HepG2 (cell line): ENCODE measurements around the gene DPYD. TPM values are rescaled to one million over a fixed set of nuclear protein-coding genes. Genes with fewer than 3 reads are reported as not detected.

Source experiments
- ATAC-seq: fragments of 200-7000 bp; cut with Tn5 transposase; 3 replicates; pipeline ENCODE4 v1.9.1; 2020; ENCODE audit warnings: mild to moderate bottlenecking, moderate library complexity
- BruUV-seq: library from RNA; stranded (reverse); fragments of 400-500 nt; replicated peaks from 2 replicates; lab custom pipeline; 2021; lab: Mats Ljungman, UMichigan
- CTCF ChIA-PET: fragments of 300-600 bp; formaldehyde crosslinking; extraction: SDS; loops from one replicate; lab custom pipeline; 2021; ENCODE audit warnings: low total read pairs, inconsistent platforms, low intra/inter-chr PET ratio; lab: Yijun Ruan, JAX
- POLR2A ChIA-PET: fragments of 350-600 bp; sonication (Branson Sonifier 250); formaldehyde crosslinking; loops from one replicate; lab custom pipeline; 2020; ENCODE audit warnings: antibody characterized with exemption, inconsistent platforms; lab: Yijun Ruan, JAX
- DNase-seq: peaks from one replicate; pipeline ENCODE4 v3.0.0-alpha.2; 2015; ENCODE audit warnings: low spot score
- FAIRE-seq: peaks from 3 replicates; lab custom pipeline; 2011; peaks lifted over from hg19 to GRCh38; lab: Jason Lieb, UNC
- H2AFZ ChIP-seq: one replicate; pipeline ENCODE4 v1.6.1; 2011; ENCODE audit warnings: low read length, inconsistent platforms
- H3K27ac ChIP-seq: fragments of 300-600 bp; 3 replicates; pipeline ENCODE4 v1.8.0; 2011; ENCODE audit warnings: mixed run types, mild to moderate bottlenecking, mixed read lengths, low read length, inconsistent platforms; ENCODE audit not compliant: insufficient read depth; ENCODE audit errors: extremely low read length
- H3K27me3 ChIP-seq, 2 experiments: fragments of 200-600 bp in 1 of 2; 2 replicates in 1 of 2; 3 replicates in 1 of 2; pipeline versions ENCODE4 v1.6.0 to v1.8.0; 2011; ENCODE audit warnings: low read length in 2 of 2, mild to moderate bottlenecking in 2 of 2, moderate library complexity in 2 of 2, inconsistent platforms in 1 of 2; ENCODE audit not compliant: insufficient read depth in 2 of 2, control insufficient read depth in 1 of 2
- H3K36me3 ChIP-seq, 2 experiments: fragments of 200-600 bp in 1 of 2; replicated peaks in 1 of 2; 2 replicates in 1 of 2; 3 replicates in 1 of 2; pipeline versions ENCODE4 v1.5.1 to v1.8.0; 2011; ENCODE audit warnings: low read length in 2 of 2, inconsistent platforms in 1 of 2; ENCODE audit not compliant: insufficient read depth in 2 of 2, control insufficient read depth in 1 of 2
- H3K4me1 ChIP-seq: 2 replicates; pipeline ENCODE4 v1.5.1; 2012; ENCODE audit warnings: low read length, inconsistent platforms; ENCODE audit not compliant: insufficient read depth
- H3K4me2 ChIP-seq: 2 replicates; pipeline ENCODE4 v1.6.0; 2011; ENCODE audit warnings: low read depth, low read length, inconsistent platforms
- H3K4me3 ChIP-seq, 3 experiments: fragments of 200-600 bp in 1 of 3; sonication (generic), shearing (Covaris generic) in 1 of 3; replicated peaks in 1 of 3; 2 replicates each; pipeline ENCODE4 v1.5.1; 2011 to 2016; ENCODE audit warnings: low read length in 3 of 3, inconsistent platforms in 2 of 3, low read depth in 2 of 3, mild to moderate bottlenecking in 2 of 3, control low read depth in 1 of 3, mixed read lengths in 1 of 3; ENCODE audit not compliant: insufficient read depth in 1 of 3
- H3K79me2 ChIP-seq: one replicate; pipeline ENCODE4 v1.6.1; 2011; ENCODE audit warnings: low read length, inconsistent platforms; ENCODE audit not compliant: insufficient read depth
- H3K9ac ChIP-seq: 2 replicates; pipeline ENCODE4 v1.6.0; 2011; ENCODE audit warnings: mild to moderate bottlenecking, low read depth, low read length, inconsistent platforms; ENCODE audit not compliant: insufficient read depth
- H3K9me3 ChIP-seq: 2 replicates; pipeline ENCODE4 v1.5.1; 2012; ENCODE audit warnings: mild to moderate bottlenecking, low read length
- H4K20me1 ChIP-seq: 2 replicates; pipeline ENCODE4 v1.6.0; 2011; ENCODE audit warnings: inconsistent platforms, mild to moderate bottlenecking, low read length, moderate library complexity; ENCODE audit not compliant: insufficient read depth
- AFF4 ChIP-seq: sonication (generic); formaldehyde crosslinking; IDR thresholded peaks from 2 replicates; pipeline ENCODE4 v1.4.0; 2020; ENCODE audit warnings: missing genetic modification reagents
- IRX3 ChIP-seq: sonication (generic); formaldehyde crosslinking; IDR thresholded peaks from 2 replicates; pipeline ENCODE4 v1.8.1; 2023; ENCODE audit warnings: mild to moderate bottlenecking, low read depth, missing genetic modification reagents, borderline replicate concordance
- MXI1 ChIP-seq: IDR thresholded peaks from 3 replicates; pipeline ENCODE4 v1.6.1; 2012; ENCODE audit warnings: low read depth, low read length, inconsistent platforms, borderline replicate concordance
- NCOR1 ChIP-seq: fragments of 200-600 bp; sonication (generic); IDR thresholded peaks from 2 replicates; pipeline ENCODE4 v1.7.0; 2017; ENCODE audit warnings: antibody characterized with exemption, low read length, borderline replicate concordance
- PRPF4 ChIP-seq: fragments of 200-400 bp; formaldehyde crosslinking; IDR thresholded peaks from 2 replicates; pipeline ENCODE4 v1.6.1; 2016; ENCODE audit warnings: low read length, low read depth; ENCODE audit not compliant: poor library complexity, severe bottlenecking
- RBFOX2 ChIP-seq: fragments of 200-400 bp; formaldehyde crosslinking; IDR thresholded peaks from 2 replicates; pipeline ENCODE4 v1.6.1; 2017; ENCODE audit warnings: low read depth, mild to moderate bottlenecking, low read length
- TEF ChIP-seq: sonication (generic); formaldehyde crosslinking; IDR thresholded peaks from 2 replicates; pipeline ENCODE4 v1.5.0; 2020; ENCODE audit warnings: missing genetic modification reagents
- ZBTB21 ChIP-seq: sonication (generic); formaldehyde crosslinking; IDR thresholded peaks from 2 replicates; pipeline ENCODE4 v1.4.0; 2020; ENCODE audit warnings: missing genetic modification reagents
- ZNF513 ChIP-seq: sonication (generic); formaldehyde crosslinking; conservative IDR thresholded peaks from 2 replicates; pipeline ENCODE4 v1.5.0; 2020; ENCODE audit warnings: missing genetic modification reagents
- WGBS: methylation state at CpG from one replicate; pipeline ENCODE4 v1.1.6; 2017; ENCODE audit warnings: low lambda C conversion rate; 5-methylcytosine and 5-hydroxymethylcytosine counted together
- in situ Hi-C: cut with HindIII; loops from 2 replicates; pipeline ENCODE4 v1.10.0; 2017; ENCODE audit warnings: low pct_unique_long_range_greater_than_20kb; ENCODE audit not compliant: extremely low pct_ligation_motif_present
- intact Hi-C: fragments of 100-400 bp; cut with micrococcal nuclease; formaldehyde crosslinking; loops from one replicate; pipeline ENCODE4 v1.10.0; 2022; ENCODE audit not compliant: unreplicated experiment
- polyA plus RNA-seq, 8 experiments: library from polyadenylated mRNA; depleted of rRNA in 3 of 8; stranded (reverse) in 7 of 8; unstranded in 1 of 8; fragments of >200 nt; fragmentation: Illumina TruSeq in 4 of 8; extraction: Trizol in 4 of 8; gene quantifications; 2 replicates each; pipeline versions ENCODE4 v1.2.1 to v1.2.3, GENCODE V29; 2011 to 2016; ENCODE audit warnings: low read depth in 4 of 8, missing spikeins in 1 of 8, mixed read lengths in 1 of 8; ENCODE audit not compliant: insufficient read depth in 1 of 8
- total RNA-seq, 5 experiments: library from RNA; depleted of rRNA; stranded (reverse); fragments of >200 nt; fragmentation: Illumina TruSeq; extraction: Trizol; gene quantifications; 2 replicates each; pipeline ENCODE4 v1.2.3, GENCODE V29; 2016; ENCODE audit warnings: low read depth in 1 of 5

DPYD gene
- total and polyA plus RNA-seq, 2 of the 13 experiments (the other 11 are each of a cell fraction or from before 2014, with no cell fraction given) = 1.3 to 3.4 TPM

- DNase-seq = no peak
- no peak for FAIRE-seq
- TF ChIP-seq IRX3 (CRISPR knock-in tag) (no peak), ZBTB21 (CRISPR knock-in tag) (no peak), TEF (CRISPR knock-in tag) (no peak), AFF4 (no peak), RBFOX2 (no peak), ZNF513 (CRISPR knock-in tag) (no peak), MXI1 (no peak), NCOR1 (no peak), PRPF4 (no peak)
- Histone ChIP-seq H3K9ac (no peak overlapping the region), H3K27me3 (no peaks in the 10 kb centered on the region), H3K4me2 (no peak overlapping the region), H3K9me3 (peaks cover 47% of the 10 kb centered on the region), H4K20me1 (no peaks in the 10 kb centered on the region), H3K4me3 (no peak overlapping the region), H2AFZ (no peak overlapping the region), H3K79me2 (no peaks in the 10 kb centered on the region), H3K4me1 (no peaks in the 10 kb centered on the region), H3K27ac (no peak overlapping the region), H3K36me3 (no peaks in the 10 kb centered on the region)
- in situ Hi-C loops = no loop called here
- intact Hi-C loops = no loop called here
- WGBS = 1% methylated on average over 2 of the region's 2 CpGs
- ChIA-PET CTCF (no interaction called here), POLR2A (no interaction called here)
- no TSS peak for BruUV-seq
- ATAC-seq = no peak
Measured at GRCh38 chr1:97041026-97041425, 879.8 kb downstream of the DPYD start.
